ENCODE results near the gene TARDBP.
"Not testable (repeated sequence)": the region's sequence is repeated elsewhere in the genome, so short reads cannot be mapped to it uniquely, and the experiment has no call there.

Gene TARDBP

GRCh38 chr1:11059155-11059967 lies 46.9 kb downstream of the TARDBP start:
- DNase-seq (ENCODE audit: insufficient read length, low spot score) (no peak), FAIRE-seq (no peak)

- FAIRE-seq (peak; percentile 69), DNase-seq (ENCODE audit: insufficient read length, low spot score) (peak; percentile 93)
Observed at GRCh38 chr1:11059968-11060830, 47.7 kb downstream of the TARDBP start, which contains the start of gene SRM. Gene SRM (minus strand): TSS chr1:11060018. CDS start chr1:11059943, 75 bp downstream.

GRCh38 chr1:11061652-11062365 lies 49.4 kb downstream of the TARDBP start:
- no peak for DNase-seq (ENCODE audit: insufficient read length, low spot score)

GRCh38 chr1:11062965-11063401 lies 50.5 kb downstream of the TARDBP start:
- no peak for FAIRE-seq

More at GRCh38 chr1:11061652-11062365, 49.4 kb downstream of the TARDBP start:
- FAIRE-seq, result no peak

GRCh38 chr1:11063937-11064537 lies 51.6 kb downstream of the TARDBP start:
- FAIRE-seq; DNase-seq (ENCODE audit: insufficient read length, low spot score): not testable (repeated sequence)

More at GRCh38 chr1:11062965-11063401, 50.5 kb downstream of the TARDBP start:
- no peak for DNase-seq (ENCODE audit: insufficient read length, low spot score)

- no peak for DNase-seq (ENCODE audit: insufficient read length, low spot score)
- FAIRE-seq, result no peak
Observed at GRCh38 chr1:11064942-11065341, 52.5 kb downstream of the TARDBP start.

- FAIRE-seq (no peak), DNase-seq (ENCODE audit: insufficient read length, low spot score) (no peak)
Observed at GRCh38 chr1:11065796-11066195, 53.3 kb downstream of the TARDBP start.

GRCh38 chr1:11067716-11068599 lies 55.5 kb downstream of the TARDBP start:
- FAIRE-seq, result no peak
- no peak for DNase-seq (ENCODE audit: insufficient read length, low spot score)

- DNase-seq (ENCODE audit: insufficient read length, low spot score) (no peak), FAIRE-seq (no peak)
Observed at GRCh38 chr1:11068600-11069473, 56.4 kb downstream of the TARDBP start.

GRCh38 chr1:11070876-11071275 lies 58.4 kb downstream of the TARDBP start:
- DNase-seq (ENCODE audit: insufficient read length, low spot score), result no peak

GRCh38 chr1:11071463-11072215 lies 59.2 kb downstream of the TARDBP start:
- FAIRE-seq (no peak), DNase-seq (ENCODE audit: insufficient read length, low spot score) (no peak)

More at GRCh38 chr1:11070876-11071275, 58.4 kb downstream of the TARDBP start:
- no peak for FAIRE-seq

GRCh38 chr1:11072216-11072917 lies 59.9 kb downstream of the TARDBP start:
- FAIRE-seq, result no peak
- no peak for DNase-seq (ENCODE audit: insufficient read length, low spot score)

- FAIRE-seq; DNase-seq (ENCODE audit: insufficient read length, low spot score): not testable (repeated sequence)
Observed at GRCh38 chr1:11073398-11073797, 60.9 kb downstream of the TARDBP start.

Data from HTR-8/SVneo (cell line).